Endothelial cell of umbilical vein (primary cell): ENCODE results near the gene CXXC4. TPM values are rescaled to one million over a fixed set of nuclear protein-coding genes. Genes with fewer than 3 reads are reported as not detected.

Experiments used
- BruUV-seq: library from RNA; stranded (reverse); fragments of 400-500 nt; replicated peaks from 2 replicates; lab custom pipeline; 2021; lab: Mats Ljungman, UMichigan
- CTCF ChIA-PET: fragments of 300-600, 350-600 bp; sonication (Branson Sonifier 250); formaldehyde crosslinking; loops from one replicate; lab custom pipeline; 2021; ENCODE audit warnings: antibody characterized with exemption, inconsistent platforms; lab: Charles Lee
- POLR2A ChIA-PET: fragments of 300-600, 350-600 bp; sonication (Branson Sonifier 250); formaldehyde crosslinking; loops from one replicate; lab custom pipeline; 2021; ENCODE audit warnings: antibody characterized with exemption, inconsistent platforms; lab: Charles Lee
- DNase-seq: peaks from one replicate; pipeline ENCODE4 v3.0.0-alpha.2; 2011; ENCODE audit warnings: low read depth, low spot score
- FAIRE-seq: peaks from 2 replicates; lab custom pipeline; 2011; peaks lifted over from hg19 to GRCh38; lab: Jason Lieb, UNC
- H2AFZ ChIP-seq: 2 replicates; pipeline ENCODE4 v1.6.0; 2012; ENCODE audit warnings: low read depth, low read length, control low read depth, inconsistent platforms
- H3K27ac ChIP-seq: 2 replicates; pipeline ENCODE4 v1.5.1; 2011; ENCODE audit warnings: low read depth, mild to moderate bottlenecking, control low read depth, low read length, moderate library complexity; ENCODE audit not compliant: insufficient read depth
- H3K27me3 ChIP-seq, 2 experiments: 2 replicates each; pipeline versions ENCODE4 v1.6.0 to v1.6.1; 2011; ENCODE audit warnings: low read length in 2 of 2, mixed read lengths in 1 of 2; ENCODE audit not compliant: control insufficient read depth in 2 of 2, insufficient read depth in 2 of 2
- H3K36me3 ChIP-seq, 2 experiments: 2 replicates in 1 of 2; 3 replicates in 1 of 2; pipeline ENCODE4 v1.5.1; 2011; ENCODE audit warnings: low read length in 2 of 2, mild to moderate bottlenecking in 1 of 2, moderate library complexity in 1 of 2; ENCODE audit not compliant: control insufficient read depth in 2 of 2, insufficient read depth in 2 of 2; ENCODE audit errors: extremely low read depth in 1 of 2
- H3K4me1 ChIP-seq: 3 replicates; pipeline ENCODE4 v1.5.1; 2011; ENCODE audit warnings: mild to moderate bottlenecking, low read length; ENCODE audit not compliant: control insufficient read depth, insufficient read depth; ENCODE audit errors: extremely low read depth
- H3K4me2 ChIP-seq: 2 replicates; pipeline ENCODE4 v1.6.1; 2011; ENCODE audit warnings: low read length, control low read depth, mixed read lengths; ENCODE audit not compliant: insufficient read depth
- H3K4me3 ChIP-seq, 3 experiments: fragments of 200-600 bp in 1 of 3; sonication (generic), shearing (Covaris generic) in 1 of 3; replicated peaks in 1 of 3; 2 replicates each; pipeline ENCODE4 v1.5.1; 2011 to 2016; ENCODE audit warnings: control low read depth in 3 of 3, low read length in 3 of 3, mild to moderate bottlenecking in 2 of 3, inconsistent platforms in 1 of 3, low read depth in 1 of 3, moderate library complexity in 1 of 3; ENCODE audit not compliant: insufficient read depth in 1 of 3
- H3K79me2 ChIP-seq: 2 replicates; pipeline ENCODE4 v1.6.0; 2012; ENCODE audit warnings: low read length, inconsistent platforms; ENCODE audit not compliant: control insufficient read depth, insufficient read depth
- H3K9ac ChIP-seq: replicated peaks from 2 replicates; pipeline ENCODE3; 2011; ENCODE audit warnings: low read length, control low read depth; ENCODE audit not compliant: insufficient read depth; ENCODE audit errors: extremely low read depth
- H3K9me1 ChIP-seq: replicated peaks from 3 replicates; pipeline ENCODE4 v1.6.0; 2011; ENCODE audit warnings: mild to moderate bottlenecking, low read length; ENCODE audit not compliant: control insufficient read depth, insufficient read depth; ENCODE audit errors: extremely low read depth
- H3K9me3 ChIP-seq: replicated peaks from 2 replicates; pipeline ENCODE4 v1.5.1; 2012; ENCODE audit warnings: low read length, inconsistent platforms; ENCODE audit not compliant: control insufficient read depth, insufficient read depth
- H4K20me1 ChIP-seq: replicated peaks from 2 replicates; pipeline ENCODE3; 2011; ENCODE audit warnings: mild to moderate bottlenecking, low read length; ENCODE audit not compliant: control insufficient read depth, insufficient read depth; ENCODE audit errors: extremely low read depth
- CTCF ChIP-seq, 2 donors: IDR thresholded peaks; 1 replicate in 1 of 2; 2 replicates in 1 of 2; pipeline ENCODE4 v1.5.1; 2011; ENCODE audit warnings: low read length in 2 of 2, mild to moderate bottlenecking in 2 of 2, moderate library complexity in 2 of 2, control low read depth in 1 of 2, inconsistent platforms in 1 of 2, low read depth in 1 of 2; ENCODE audit not compliant: insufficient read depth in 1 of 2; ENCODE audit errors: extremely low read depth in 1 of 2
- EZH2 ChIP-seq: IDR thresholded peaks from 2 replicates; pipeline ENCODE4 v1.6.1; 2012; ENCODE audit warnings: borderline replicate concordance, low read depth, mild to moderate bottlenecking, moderate library complexity, low read length, inconsistent platforms; ENCODE audit not compliant: severe bottlenecking
- FOS ChIP-seq: IDR thresholded peaks from 2 replicates; pipeline ENCODE4 v1.6.1; 2011; ENCODE audit warnings: mild to moderate bottlenecking, low read length, moderate library complexity, borderline replicate concordance; ENCODE audit not compliant: insufficient read depth
- GATA2 ChIP-seq: IDR thresholded peaks from 2 replicates; pipeline ENCODE4 v1.7.0; 2011; ENCODE audit warnings: low read depth, mild to moderate bottlenecking, moderate library complexity, mixed read lengths, low read length; ENCODE audit not compliant: insufficient read length, insufficient read depth
- JUN ChIP-seq: IDR thresholded peaks from 2 replicates; pipeline ENCODE4 v1.6.1; 2011; ENCODE audit warnings: borderline replicate concordance, low read depth; ENCODE audit not compliant: insufficient read length, insufficient read depth
- MAX ChIP-seq: IDR thresholded peaks from 2 replicates; pipeline ENCODE4 v1.6.1; 2011; ENCODE audit not compliant: insufficient read depth, insufficient read length
- MYC ChIP-seq: IDR thresholded peaks from one replicate; pipeline ENCODE4 v1.6.1; 2011; ENCODE audit warnings: mild to moderate bottlenecking, low read depth, low read length
- POLR2A ChIP-seq: IDR thresholded peaks from 2 replicates; pipeline ENCODE4 v1.6.1; 2012; ENCODE audit warnings: low read depth, mild to moderate bottlenecking, control low read depth, low read length
- POLR2AphosphoS5 ChIP-seq: IDR thresholded peaks from 2 replicates; pipeline ENCODE4 v1.6.1; 2012; ENCODE audit warnings: low read depth, mild to moderate bottlenecking, control low read depth, low read length, moderate library complexity; ENCODE audit not compliant: insufficient read depth
- dilution Hi-C: fragments of 300-500 bp; cut with MboI; formaldehyde crosslinking; loops from one replicate; pipeline ENCODE4 v1.15.0; 2019; ENCODE audit warnings: low sequenced_read_pairs; ENCODE audit not compliant: extremely low pct_ligation_motif_present
- intact Hi-C: fragments of 100-400 bp; cut with micrococcal nuclease; formaldehyde crosslinking; loops from one replicate; pipeline ENCODE4 v1.10.0; 2022
- polyA plus RNA-seq, 4 experiments: library from polyadenylated mRNA; depleted of rRNA in 3 of 4; stranded (reverse) in 3 of 4; unstranded in 1 of 4; fragments of >200 nt; gene quantifications; 2 replicates each; pipeline versions ENCODE4 v1.2.1 to v1.2.3, GENCODE V29; 2011 to 2012; ENCODE audit warnings: missing spikeins in 1 of 4
- total RNA-seq: library from RNA; stranded (reverse); gene quantifications from 2 replicates; pipeline ENCODE4 v1.2.3, GENCODE V29; 2021

Gene CXXC4
- total and polyA plus RNA-seq, 2 donors (not counting 3 experiments of a cell fraction or from before 2014, with no cell fraction given) = not detected

GRCh38 chr4:104462641-104463040, 32.1 kb downstream of the CXXC4 start:
- Histone ChIP-seq H4K20me1 (no peaks in the 10 kb centered on the region), H3K4me3 (no peak overlapping the region), H3K9me1 (no peaks in the 10 kb centered on the region), H3K9ac (no peak overlapping the region), H3K4me1 (no peaks in the 10 kb centered on the region), H3K36me3 (no peaks in the 10 kb centered on the region), H3K4me2 (no peak overlapping the region), H3K27ac (no peak overlapping the region), H2AFZ (no peak overlapping the region), H3K9me3 (no peaks in the 10 kb centered on the region), H3K79me2 (no peaks in the 10 kb centered on the region), H3K27me3 (no peaks in the 10 kb centered on the region)
- CTCF ChIA-PET = no interaction called here
- no peak for FAIRE-seq
- no peak for DNase-seq
- TF ChIP-seq MAX (no peak), POLR2AphosphoS5 (no peak), CTCF (IDR thresholded peaks at IDR 0.05; ENCODE audit: extremely low read depth in 1 of 2, insufficient read depth in 1 of 2, low read depth in 1 of 2, low read length in 2 of 2) (no peak), FOS (no peak), GATA2 (no peak), MYC (no peak), JUN (no peak), POLR2A (no peak), EZH2 (no peak)
- POLR2A ChIA-PET = no interaction called here
- intact Hi-C loops = no loop called here
- BruUV-seq = no TSS peak
- dilution Hi-C loops = no loop called here
